SK-N-SH (cell line): ENCODE results near the gene RMND1. TPM values are rescaled to one million over a fixed set of nuclear protein-coding genes. Genes with fewer than 3 reads are reported as not detected.

Source experiments
- CTCF ChIA-PET: fragments of 300-600, 350-600 bp; formaldehyde crosslinking; extraction: SDS; loops from one replicate; lab custom pipeline; 2021; lab: Yijun Ruan, JAX
- POLR2A ChIA-PET: fragments of 350-600 bp; sonication (Branson Sonifier 250); formaldehyde crosslinking; extraction: SDS; loops from one replicate; lab custom pipeline; 2020; ENCODE audit warnings: antibody characterized with exemption, inconsistent platforms; lab: Yijun Ruan, JAX
- DNase-seq: peaks from one replicate; pipeline ENCODE4 v3.0.0; 2012
- H2AFZ ChIP-seq: fragments of 200-600 bp; sonication (generic); 2 replicates; pipeline ENCODE4 v1.8.1; 2016; ENCODE audit warnings: antibody characterized with exemption, mild to moderate bottlenecking, low read depth
- H3F3A ChIP-seq: fragments of 200-600 bp; sonication (generic); replicated peaks from 2 replicates; pipeline ENCODE3; 2016; ENCODE audit warnings: antibody characterized with exemption, mild to moderate bottlenecking; ENCODE audit not compliant: insufficient read depth
- H3K27ac ChIP-seq, 2 experiments: fragments of 200-500 bp in 1 of 2; fragments of 200-600 bp in 1 of 2; sonication (Bioruptor generic) in 1 of 2; sonication (generic), shearing (Covaris generic) in 1 of 2; 2 replicates each; pipeline versions ENCODE4 v1.5.1 to v1.6.1; 2014 to 2016; ENCODE audit warnings: low read depth in 2 of 2, inconsistent platforms in 1 of 2, low read length in 1 of 2, mild to moderate bottlenecking in 1 of 2, mixed read lengths in 1 of 2
- H3K27me3 ChIP-seq: fragments of 200-600 bp; sonication (generic), shearing (Covaris generic); 2 replicates; pipeline ENCODE4 v1.6.1; 2016; ENCODE audit warnings: mixed run types; ENCODE audit not compliant: insufficient read depth
- H3K36me3 ChIP-seq, 2 experiments: fragments of 200-500 bp in 1 of 2; fragments of 200-600 bp in 1 of 2; sonication (Bioruptor generic) in 1 of 2; sonication (generic) in 1 of 2; replicated peaks in 1 of 2; 2 replicates each; pipeline versions ENCODE3 to v1.5.1; 2014 to 2016; ENCODE audit warnings: low read length in 1 of 2, mild to moderate bottlenecking in 1 of 2; ENCODE audit not compliant: insufficient read depth in 2 of 2, control insufficient read depth in 1 of 2
- H3K4me1 ChIP-seq, 2 experiments: fragments of 200-500 bp in 1 of 2; fragments of 200-600 bp in 1 of 2; sonication (Bioruptor generic) in 1 of 2; sonication (generic), shearing (Covaris generic) in 1 of 2; 2 replicates each; pipeline versions ENCODE4 v1.5.1 to v1.6.1; 2014 to 2016; ENCODE audit warnings: low read depth in 1 of 2, low read length in 1 of 2, mixed run types in 1 of 2; ENCODE audit not compliant: insufficient read depth in 2 of 2, control insufficient read depth in 1 of 2
- H3K4me2 ChIP-seq: fragments of 200-600 bp; sonication (generic), shearing (Covaris generic); 2 replicates; pipeline ENCODE4 v1.6.1; 2017; ENCODE audit warnings: mixed run types
- H3K4me3 ChIP-seq, 2 experiments: fragments of 200-500 bp in 1 of 2; fragments of 200-600 bp in 1 of 2; sonication (Bioruptor generic) in 1 of 2; sonication (generic), shearing (Covaris generic) in 1 of 2; 2 replicates each; pipeline versions ENCODE4 v1.5.1 to v1.8.1; 2014 to 2016; ENCODE audit warnings: low read depth in 2 of 2, inconsistent platforms in 1 of 2, low read length in 1 of 2, mild to moderate bottlenecking in 1 of 2, mixed read lengths in 1 of 2, moderate library complexity in 1 of 2
- H3K79me2 ChIP-seq: fragments of 200-600 bp; sonication (generic); 2 replicates; pipeline ENCODE4 v1.8.1; 2017; ENCODE audit warnings: mild to moderate bottlenecking; ENCODE audit not compliant: insufficient read depth
- H3K9ac ChIP-seq: fragments of 200-600 bp; sonication (generic); 2 replicates; pipeline ENCODE4 v1.6.1; 2017; ENCODE audit warnings: mixed run types
- H3K9me2 ChIP-seq: fragments of 200-600 bp; sonication (generic); 2 replicates; pipeline ENCODE4 v1.6.1; 2017; ENCODE audit warnings: mixed run types
- H3K9me3 ChIP-seq: fragments of 200-600 bp; sonication (generic); 2 replicates; pipeline ENCODE4 v1.6.1; 2017; ENCODE audit warnings: mixed run types, mild to moderate bottlenecking, moderate library complexity
- H4K20me1 ChIP-seq: fragments of 200-600 bp; sonication (generic); 2 replicates; pipeline ENCODE4 v1.6.1; 2017; ENCODE audit warnings: mild to moderate bottlenecking, mixed run types; ENCODE audit not compliant: insufficient read depth
- ELF1 ChIP-seq: IDR thresholded peaks from 2 replicates; pipeline ENCODE4 v1.4.0; 2012
- EZH2phosphoT487 ChIP-seq: fragments of 200-600 bp; sonication (generic); IDR thresholded peaks from 2 replicates; pipeline ENCODE4 v1.6.1; 2017; ENCODE audit warnings: low read depth, mixed run types, mild to moderate bottlenecking, antibody characterized with exemption, moderate library complexity, borderline replicate concordance
- FOXJ3 ChIP-seq: sonication (generic); formaldehyde crosslinking; IDR thresholded peaks from 2 replicates; pipeline ENCODE4 v1.5.1; 2020; ENCODE audit warnings: mild to moderate bottlenecking, missing genetic modification reagents
- NRF1 ChIP-seq: IDR thresholded peaks from 2 replicates; pipeline ENCODE4 v1.6.1; 2012; ENCODE audit warnings: low read depth, mild to moderate bottlenecking, low read length
- RAD21 ChIP-seq: IDR thresholded peaks from 2 replicates; pipeline ENCODE4 v1.6.1; 2012; ENCODE audit warnings: mild to moderate bottlenecking, low read length
- RCOR1 ChIP-seq: fragments of 150-350 bp; IDR thresholded peaks from 2 replicates; pipeline ENCODE4 v1.6.1; 2017; ENCODE audit warnings: antibody characterized with exemption, low read length
- RFX5 ChIP-seq: IDR thresholded peaks from 2 replicates; pipeline ENCODE4 v1.6.1; 2012; ENCODE audit warnings: mild to moderate bottlenecking, improper control_type of control experiment, low read length
- TCF12 ChIP-seq: IDR thresholded peaks from 2 replicates; pipeline ENCODE4 v1.4.0; 2012
- TEAD4 ChIP-seq: IDR thresholded peaks from 2 replicates; pipeline ENCODE4 v1.4.0; 2012; ENCODE audit warnings: mild to moderate bottlenecking, borderline replicate concordance; ENCODE audit not compliant: insufficient read depth
- WGBS: methylation state at CpG from one replicate; pipeline ENCODE4 v1.1.6; 2017; ENCODE audit warnings: low lambda C conversion rate; 5-methylcytosine and 5-hydroxymethylcytosine counted together
- polyA plus RNA-seq, 3 experiments: library from polyadenylated mRNA; depleted of rRNA; stranded (reverse); fragments of >200 nt; gene quantifications; 2 replicates each; pipeline ENCODE4 v1.2.3, GENCODE V29; 2012
- TF ChIP-seq, protein P1 (sequence below): IDR thresholded peaks from 2 replicates; pipeline ENCODE4 v1.4.0; 2012; ENCODE audit warnings: low read depth, borderline replicate concordance
- TF ChIP-seq, protein P2 (sequence below): fragments of 150-350 bp; IDR thresholded peaks from 2 replicates; pipeline ENCODE4 v1.6.1; 2017; ENCODE audit warnings: antibody characterized with exemption, low read length, low read depth, borderline replicate concordance
- TF ChIP-seq, protein P3 (sequence below): IDR thresholded peaks from 2 replicates; pipeline ENCODE4 v1.4.0; 2012; ENCODE audit warnings: low read depth
- TF ChIP-seq, protein P4 (sequence below): fragments of 150-350 bp; IDR thresholded peaks from 2 replicates; pipeline ENCODE4 v1.6.1; 2016; ENCODE audit warnings: mild to moderate bottlenecking, low read depth, low read length
- TF ChIP-seq, protein P5 (sequence below): IDR thresholded peaks from 2 replicates; pipeline ENCODE4 v1.6.1; 2012; ENCODE audit warnings: mild to moderate bottlenecking, low read depth, low read length, moderate library complexity
- TF ChIP-seq, protein P6 (sequence below): fragments of 200-600 bp; sonication (generic); IDR thresholded peaks from 2 replicates; pipeline ENCODE4 v1.6.1; 2017; ENCODE audit warnings: antibody characterized with exemption, mild to moderate bottlenecking, moderate library complexity

Gene RMND1
- polyA plus RNA-seq, 1 of the 3 experiments (the other 2 are of a cell fraction): 14.8 TPM

DNA sequence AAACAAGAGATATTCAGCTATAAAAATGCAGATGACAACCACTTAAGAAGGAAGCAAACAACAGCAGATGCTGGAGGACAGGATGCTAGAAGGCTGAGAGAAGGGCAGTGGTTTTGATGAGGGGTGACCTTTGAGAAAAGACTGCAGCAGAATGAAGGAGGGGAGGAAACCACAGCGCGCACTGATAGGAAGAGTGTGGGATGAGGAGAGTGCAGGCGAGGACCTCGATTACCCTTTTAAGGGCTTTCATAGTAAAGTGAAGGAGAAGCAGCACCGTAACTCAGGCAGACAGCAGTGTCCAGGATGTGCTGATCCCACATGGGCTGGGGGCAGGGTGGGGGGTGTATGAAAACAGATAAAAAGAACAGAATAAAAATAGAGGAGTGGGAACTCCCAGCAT lies 79.8 kb downstream of the RMND1 start:
- Histone ChIP-seq H3F3A (peaks cover 5% of the 10 kb centered on the region), H3K4me1 (peaks cover 0 to 11% of the 10 kb centered on the region in 2 experiments; a peak in 2 of 4 replicates), H4K20me1 (no peaks in the 10 kb centered on the region), H3K9ac (no peak overlapping the region), H3K4me2 (no peak overlapping the region), H3K9me2 (no peaks in the 10 kb centered on the region), H3K27ac (no peak overlapping the region), H3K4me3 (no peak overlapping the region), H2AFZ (no peak overlapping the region), H3K36me3 (peaks cover 10 to 22% of the 10 kb centered on the region in 2 experiments), H3K27me3 (no peaks in the 10 kb centered on the region), H3K9me3 (no peaks in the 10 kb centered on the region), H3K79me2 (peaks cover 40% of the 10 kb centered on the region)
- POLR2A ChIA-PET: no interaction called here
- CTCF ChIA-PET: no interaction called here
- no peak for TF ChIP-seq RAD21
- no peak for TF ChIP-seq RCOR1
- TF ChIP-seq, protein P1, sequence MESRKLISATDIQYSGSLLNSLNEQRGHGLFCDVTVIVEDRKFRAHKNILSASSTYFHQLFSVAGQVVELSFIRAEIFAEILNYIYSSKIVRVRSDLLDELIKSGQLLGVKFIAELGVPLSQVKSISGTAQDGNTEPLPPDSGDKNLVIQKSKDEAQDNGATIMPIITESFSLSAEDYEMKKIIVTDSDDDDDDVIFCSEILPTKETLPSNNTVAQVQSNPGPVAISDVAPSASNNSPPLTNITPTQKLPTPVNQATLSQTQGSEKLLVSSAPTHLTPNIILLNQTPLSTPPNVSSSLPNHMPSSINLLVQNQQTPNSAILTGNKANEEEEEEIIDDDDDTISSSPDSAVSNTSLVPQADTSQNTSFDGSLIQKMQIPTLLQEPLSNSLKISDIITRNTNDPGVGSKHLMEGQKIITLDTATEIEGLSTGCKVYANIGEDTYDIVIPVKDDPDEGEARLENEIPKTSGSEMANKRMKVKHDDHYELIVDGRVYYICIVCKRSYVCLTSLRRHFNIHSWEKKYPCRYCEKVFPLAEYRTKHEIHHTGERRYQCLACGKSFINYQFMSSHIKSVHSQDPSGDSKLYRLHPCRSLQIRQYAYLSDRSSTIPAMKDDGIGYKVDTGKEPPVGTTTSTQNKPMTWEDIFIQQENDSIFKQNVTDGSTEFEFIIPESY: no peak
- no peak for TF ChIP-seq RFX5
- no peak for TF ChIP-seq TEAD4
- TF ChIP-seq, protein P2, sequence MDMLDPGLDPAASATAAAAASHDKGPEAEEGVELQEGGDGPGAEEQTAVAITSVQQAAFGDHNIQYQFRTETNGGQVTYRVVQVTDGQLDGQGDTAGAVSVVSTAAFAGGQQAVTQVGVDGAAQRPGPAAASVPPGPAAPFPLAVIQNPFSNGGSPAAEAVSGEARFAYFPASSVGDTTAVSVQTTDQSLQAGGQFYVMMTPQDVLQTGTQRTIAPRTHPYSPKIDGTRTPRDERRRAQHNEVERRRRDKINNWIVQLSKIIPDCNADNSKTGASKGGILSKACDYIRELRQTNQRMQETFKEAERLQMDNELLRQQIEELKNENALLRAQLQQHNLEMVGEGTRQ: no peak
- TF ChIP-seq NRF1: no peak
- TF ChIP-seq, protein P3, sequence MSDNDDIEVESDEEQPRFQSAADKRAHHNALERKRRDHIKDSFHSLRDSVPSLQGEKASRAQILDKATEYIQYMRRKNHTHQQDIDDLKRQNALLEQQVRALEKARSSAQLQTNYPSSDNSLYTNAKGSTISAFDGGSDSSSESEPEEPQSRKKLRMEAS: no peak
- no peak for TF ChIP-seq ELF1
- TF ChIP-seq, protein P4, sequence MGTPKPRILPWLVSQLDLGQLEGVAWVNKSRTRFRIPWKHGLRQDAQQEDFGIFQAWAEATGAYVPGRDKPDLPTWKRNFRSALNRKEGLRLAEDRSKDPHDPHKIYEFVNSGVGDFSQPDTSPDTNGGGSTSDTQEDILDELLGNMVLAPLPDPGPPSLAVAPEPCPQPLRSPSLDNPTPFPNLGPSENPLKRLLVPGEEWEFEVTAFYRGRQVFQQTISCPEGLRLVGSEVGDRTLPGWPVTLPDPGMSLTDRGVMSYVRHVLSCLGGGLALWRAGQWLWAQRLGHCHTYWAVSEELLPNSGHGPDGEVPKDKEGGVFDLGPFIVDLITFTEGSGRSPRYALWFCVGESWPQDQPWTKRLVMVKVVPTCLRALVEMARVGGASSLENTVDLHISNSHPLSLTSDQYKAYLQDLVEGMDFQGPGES: no peak
- TF ChIP-seq EZH2phosphoT487: no peak
- TF ChIP-seq FOXJ3: no peak
- TF ChIP-seq, protein P5, sequence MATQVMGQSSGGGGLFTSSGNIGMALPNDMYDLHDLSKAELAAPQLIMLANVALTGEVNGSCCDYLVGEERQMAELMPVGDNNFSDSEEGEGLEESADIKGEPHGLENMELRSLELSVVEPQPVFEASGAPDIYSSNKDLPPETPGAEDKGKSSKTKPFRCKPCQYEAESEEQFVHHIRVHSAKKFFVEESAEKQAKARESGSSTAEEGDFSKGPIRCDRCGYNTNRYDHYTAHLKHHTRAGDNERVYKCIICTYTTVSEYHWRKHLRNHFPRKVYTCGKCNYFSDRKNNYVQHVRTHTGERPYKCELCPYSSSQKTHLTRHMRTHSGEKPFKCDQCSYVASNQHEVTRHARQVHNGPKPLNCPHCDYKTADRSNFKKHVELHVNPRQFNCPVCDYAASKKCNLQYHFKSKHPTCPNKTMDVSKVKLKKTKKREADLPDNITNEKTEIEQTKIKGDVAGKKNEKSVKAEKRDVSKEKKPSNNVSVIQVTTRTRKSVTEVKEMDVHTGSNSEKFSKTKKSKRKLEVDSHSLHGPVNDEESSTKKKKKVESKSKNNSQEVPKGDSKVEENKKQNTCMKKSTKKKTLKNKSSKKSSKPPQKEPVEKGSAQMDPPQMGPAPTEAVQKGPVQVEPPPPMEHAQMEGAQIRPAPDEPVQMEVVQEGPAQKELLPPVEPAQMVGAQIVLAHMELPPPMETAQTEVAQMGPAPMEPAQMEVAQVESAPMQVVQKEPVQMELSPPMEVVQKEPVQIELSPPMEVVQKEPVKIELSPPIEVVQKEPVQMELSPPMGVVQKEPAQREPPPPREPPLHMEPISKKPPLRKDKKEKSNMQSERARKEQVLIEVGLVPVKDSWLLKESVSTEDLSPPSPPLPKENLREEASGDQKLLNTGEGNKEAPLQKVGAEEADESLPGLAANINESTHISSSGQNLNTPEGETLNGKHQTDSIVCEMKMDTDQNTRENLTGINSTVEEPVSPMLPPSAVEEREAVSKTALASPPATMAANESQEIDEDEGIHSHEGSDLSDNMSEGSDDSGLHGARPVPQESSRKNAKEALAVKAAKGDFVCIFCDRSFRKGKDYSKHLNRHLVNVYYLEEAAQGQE: no peak
- no peak for TF ChIP-seq TCF12
- TF ChIP-seq, protein P6, sequence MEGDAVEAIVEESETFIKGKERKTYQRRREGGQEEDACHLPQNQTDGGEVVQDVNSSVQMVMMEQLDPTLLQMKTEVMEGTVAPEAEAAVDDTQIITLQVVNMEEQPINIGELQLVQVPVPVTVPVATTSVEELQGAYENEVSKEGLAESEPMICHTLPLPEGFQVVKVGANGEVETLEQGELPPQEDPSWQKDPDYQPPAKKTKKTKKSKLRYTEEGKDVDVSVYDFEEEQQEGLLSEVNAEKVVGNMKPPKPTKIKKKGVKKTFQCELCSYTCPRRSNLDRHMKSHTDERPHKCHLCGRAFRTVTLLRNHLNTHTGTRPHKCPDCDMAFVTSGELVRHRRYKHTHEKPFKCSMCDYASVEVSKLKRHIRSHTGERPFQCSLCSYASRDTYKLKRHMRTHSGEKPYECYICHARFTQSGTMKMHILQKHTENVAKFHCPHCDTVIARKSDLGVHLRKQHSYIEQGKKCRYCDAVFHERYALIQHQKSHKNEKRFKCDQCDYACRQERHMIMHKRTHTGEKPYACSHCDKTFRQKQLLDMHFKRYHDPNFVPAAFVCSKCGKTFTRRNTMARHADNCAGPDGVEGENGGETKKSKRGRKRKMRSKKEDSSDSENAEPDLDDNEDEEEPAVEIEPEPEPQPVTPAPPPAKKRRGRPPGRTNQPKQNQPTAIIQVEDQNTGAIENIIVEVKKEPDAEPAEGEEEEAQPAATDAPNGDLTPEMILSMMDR: no peak
- WGBS: 97% methylated on average over 5 of the region's 5 CpGs
- DNase-seq: no peak
